Medulla oblongata (tissue), 1 donor: ENCODE data around the gene GGTA1.

Experiments used
- DNase-seq: peaks from one replicate; pipeline ENCODE4 v3.0.0-alpha.2; 2015; ENCODE audit errors: extremely low spot score

GGTA1 gene

GRCh38 chr9:121499177-121499426, 542 bp downstream of the GGTA1 start:
- DNase-seq = no peak

GRCh38 chr9:121498487-121499176, 1.0 kb downstream of the GGTA1 start:
- DNase-seq = peak; percentile 35

- peak; percentile 84 for DNase-seq
Measured at GRCh38 chr9:121498150-121498486, 1.5 kb downstream of the GGTA1 start.

GRCh38 chr9:121495976-121496375, 3.7 kb downstream of the GGTA1 start:
- DNase-seq = no peak

GRCh38 chr9:121494192-121494591, 5.5 kb downstream of the GGTA1 start:
- peak; percentile 48 for DNase-seq

GRCh38 chr9:121491111-121491510, 8.5 kb downstream of the GGTA1 start:
- no peak for DNase-seq

GRCh38 chr9:121489344-121489743, 10.3 kb downstream of the GGTA1 start:
- no peak for DNase-seq

GRCh38 chr9:121486043-121486442, 13.6 kb downstream of the GGTA1 start:
- no peak for DNase-seq

- peak; percentile 78 for DNase-seq
Measured at GRCh38 chr9:121485623-121486022, 14.0 kb downstream of the GGTA1 start.

- peak; percentile 39 for DNase-seq
Measured at GRCh38 chr9:121484651-121485446, 14.8 kb downstream of the GGTA1 start.

GRCh38 chr9:121483473-121484031, 16.1 kb downstream of the GGTA1 start:
- DNase-seq = no peak

- DNase-seq = peak; percentile 21
Measured at GRCh38 chr9:121483049-121483448, 16.6 kb downstream of the GGTA1 start.

GRCh38 chr9:121478816-121479676, 20.6 kb downstream of the GGTA1 start:
- DNase-seq = no peak

- no peak for DNase-seq
Measured at GRCh38 chr9:121476156-121476555, 23.5 kb downstream of the GGTA1 start.

GRCh38 chr9:121474231-121474947, 25.3 kb downstream of the GGTA1 start:
- DNase-seq = no peak

- no peak for DNase-seq
Measured at GRCh38 chr9:121473229-121473628, 26.4 kb downstream of the GGTA1 start.

- no peak for DNase-seq
Measured at GRCh38 chr9:121472446-121472845, 27.2 kb downstream of the GGTA1 start.

- DNase-seq = no peak
Measured at GRCh38 chr9:121466142-121466541, 33.5 kb downstream of the GGTA1 start.

GRCh38 chr9:121464968-121465367, 34.7 kb downstream of the GGTA1 start:
- DNase-seq = no peak

GRCh38 chr9:121463026-121463807, 36.4 kb downstream of the GGTA1 start:
- DNase-seq = peak; percentile 52

GRCh38 chr9:121459513-121459912, 40.1 kb downstream of the GGTA1 start:
- DNase-seq = no peak
